Measurements from ENCODE around the gene ADCY9. TPM values are rescaled to one million over a fixed set of nuclear protein-coding genes. Genes with fewer than 3 reads are reported as not detected.
"Not testable (repeated sequence)": the region's sequence is repeated elsewhere in the genome, so short reads cannot be mapped to it uniquely, and the experiment has no call there.

ADCY9 gene
- polyA plus RNA-seq, 2 of the 4 experiments (the other 2 are of a cell fraction) = 6.2 to 7.6 TPM

DNA sequence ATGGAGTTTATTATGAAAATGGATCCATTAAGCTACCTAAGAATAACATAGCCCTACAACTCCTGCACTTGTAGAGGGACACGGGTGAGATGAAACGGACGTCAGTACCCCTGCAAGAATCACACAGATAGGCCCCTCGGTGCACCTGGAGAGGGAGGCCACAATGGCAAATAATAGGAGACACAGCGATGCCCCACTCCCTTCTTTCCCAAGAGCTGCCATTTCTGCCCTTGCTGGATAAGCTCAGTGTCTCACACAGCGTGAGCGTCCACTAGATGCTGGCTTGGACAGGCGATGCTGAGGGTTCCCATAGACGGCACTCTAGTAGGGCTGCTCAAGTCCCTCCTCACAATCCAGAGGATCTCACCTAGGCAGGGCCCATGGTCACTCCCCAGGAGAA lies 67.8 kb downstream of the ADCY9 start (continued):
- TF ChIP-seq, protein P1, sequence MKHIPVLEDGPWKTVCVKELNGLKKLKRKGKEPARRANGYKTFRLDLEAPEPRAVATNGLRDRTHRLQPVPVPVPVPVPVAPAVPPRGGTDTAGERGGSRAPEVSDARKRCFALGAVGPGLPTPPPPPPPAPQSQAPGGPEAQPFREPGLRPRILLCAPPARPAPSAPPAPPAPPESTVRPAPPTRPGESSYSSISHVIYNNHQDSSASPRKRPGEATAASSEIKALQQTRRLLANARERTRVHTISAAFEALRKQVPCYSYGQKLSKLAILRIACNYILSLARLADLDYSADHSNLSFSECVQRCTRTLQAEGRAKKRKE (CRISPR knock-in tag; IDR thresholded peaks at IDR 0.05; ENCODE audit: low read depth) = no peak
- TF ChIP-seq NR3C1 (IDR thresholded peaks at IDR 0.05) (no peak), PHF8 (IDR thresholded peaks at IDR 0.05; ENCODE audit: borderline replicate concordance, low read depth) (no peak), CHD4 (IDR thresholded peaks at IDR 0.05; ENCODE audit: borderline replicate concordance) (no peak), RAD21 (conservative IDR thresholded peaks at IDR 0.05 in 1 of 2, IDR thresholded peaks at IDR 0.05 in 1 of 2) (no peak)

DNA sequence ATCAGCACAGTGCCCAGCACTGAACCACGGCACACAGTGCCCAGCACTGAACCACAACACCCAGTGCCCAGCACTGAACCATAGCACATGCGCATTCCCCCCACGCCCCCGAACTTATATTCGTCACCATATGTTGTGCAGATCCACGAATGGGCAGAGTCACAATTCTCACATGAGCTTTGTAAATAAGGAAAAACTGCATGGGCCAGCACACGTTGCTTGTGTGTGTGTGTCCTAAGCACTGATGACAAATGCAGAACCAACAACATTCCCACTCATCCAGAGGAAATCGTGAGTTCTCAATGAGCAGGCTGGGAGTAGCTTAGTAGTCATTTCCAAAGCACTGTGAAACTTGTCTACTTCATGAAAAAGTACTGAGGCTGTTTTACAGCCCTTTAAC lies 70.0 kb downstream of the ADCY9 start:
- Histone ChIP-seq H3K4me3 (no peak overlapping the region), H3K27ac (no peak overlapping the region), H3K9me3 (no peaks in the 10 kb centered on the region), H3K4me2 (no peak overlapping the region), H3K4me1 (peaks cover 16% of the 10 kb centered on the region)
- FAIRE-seq = no peak
- TF ChIP-seq EHF (CRISPR knock-in tag; IDR thresholded peaks at IDR 0.05) (no peak), NR3C1 (IDR thresholded peaks at IDR 0.05) (no peak)
- ChIA-PET CTCF (interaction anchor here (1.2 to 2.1 kb wide), 2 partner anchors 18 to 216 kb away, joined by 3 to 8 read pairs; no protein-coding TSS in a partner anchor), POLR2A (no interaction called here)
- no peak for ATAC-seq
- WGBS (ENCODE audit: missing lambda C conversion rate) = 90% methylated on average over 8 of the region's 8 CpGs
- no peak for DNase-seq (ENCODE audit: low read depth in 1 of 2, low spot score in 1 of 2)

DNA sequence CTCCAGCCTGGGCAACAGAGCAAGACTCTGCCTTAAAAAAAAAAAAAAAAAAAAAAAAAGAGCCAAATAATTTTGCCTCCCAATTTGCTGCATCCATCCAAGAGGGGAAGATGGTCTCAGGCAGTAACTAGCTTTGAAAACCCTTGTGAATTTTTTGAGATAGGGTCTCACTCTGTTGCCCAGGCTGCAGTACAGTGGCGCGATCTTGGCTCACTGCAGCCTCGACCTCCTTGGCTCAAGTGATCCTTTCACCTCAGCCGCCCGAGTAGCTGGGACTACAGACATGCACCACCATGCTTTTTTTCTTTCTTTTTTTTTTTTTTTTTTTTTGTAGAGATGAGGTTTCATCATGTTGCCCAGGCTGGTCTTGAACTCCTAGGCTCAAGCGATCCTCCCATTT lies 70.7 kb downstream of the ADCY9 start:
- H3K4me3 ChIP-seq; DNase-seq (ENCODE audit: low read depth in 1 of 2, low spot score in 1 of 2); ATAC-seq; H3K9me3 ChIP-seq; FAIRE-seq; H3K27ac ChIP-seq; H3K4me2 ChIP-seq; POLR2A ChIA-PET: not testable (repeated sequence)
- H3K4me1 ChIP-seq = peaks cover 16% of the 10 kb centered on the region
- CTCF ChIA-PET = interaction anchor here (0.7 to 2.1 kb wide), 2 partner anchors 19 to 301 kb away, joined by 3 to 8 read pairs; no protein-coding TSS in a partner anchor
- WGBS (ENCODE audit: missing lambda C conversion rate) = 73% methylated on average over 6 of the region's 6 CpGs

DNA sequence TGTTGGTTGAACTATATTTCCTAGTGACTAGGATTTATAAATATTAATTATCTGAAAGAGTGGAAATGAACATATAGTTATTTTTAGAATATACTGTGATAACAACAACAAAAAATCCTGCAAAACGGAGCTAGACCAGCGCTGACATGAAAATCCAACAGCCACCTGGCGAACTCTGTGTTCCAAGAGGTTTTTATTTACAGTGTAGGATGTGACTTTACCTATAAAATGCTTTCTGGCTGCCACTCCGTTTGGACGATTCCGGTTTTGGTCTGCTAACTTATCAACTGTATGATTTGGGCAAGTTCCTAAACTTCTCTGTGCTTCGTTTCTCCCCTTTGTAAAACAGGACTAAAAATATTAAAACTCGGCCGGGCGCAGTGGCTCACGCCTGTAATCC lies 73.7 kb downstream of the ADCY9 start:
- H3K4me1 ChIP-seq = peaks cover 16% of the 10 kb centered on the region
- 91% methylated on average over 11 of the region's 11 CpGs for WGBS (ENCODE audit: missing lambda C conversion rate)
- DNase-seq (ENCODE audit: low read depth in 1 of 2, low spot score in 1 of 2) (no peak), FAIRE-seq (no peak), ATAC-seq (no peak)
- no peak overlapping the region for H3K27ac ChIP-seq
- POLR2A ChIA-PET = no interaction called here
- TF ChIP-seq, protein P2, sequence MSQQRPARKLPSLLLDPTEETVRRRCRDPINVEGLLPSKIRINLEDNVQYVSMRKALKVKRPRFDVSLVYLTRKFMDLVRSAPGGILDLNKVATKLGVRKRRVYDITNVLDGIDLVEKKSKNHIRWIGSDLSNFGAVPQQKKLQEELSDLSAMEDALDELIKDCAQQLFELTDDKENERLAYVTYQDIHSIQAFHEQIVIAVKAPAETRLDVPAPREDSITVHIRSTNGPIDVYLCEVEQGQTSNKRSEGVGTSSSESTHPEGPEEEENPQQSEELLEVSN (IDR thresholded peaks at IDR 0.05; ENCODE audit: borderline replicate concordance, low read depth) = no peak
- TF ChIP-seq NPAS2 (CRISPR knock-in tag; IDR thresholded peaks at IDR 0.05; ENCODE audit: borderline replicate concordance) (no peak), ESRRA (IDR thresholded peaks at IDR 0.05; ENCODE audit: borderline replicate concordance, low read length) (no peak), ZSCAN20 (CRISPR knock-in tag; IDR thresholded peaks at IDR 0.05) (no peak), RCOR1 (IDR thresholded peaks at IDR 0.05; ENCODE audit: low read depth, low read length) (no peak), KDM5A (IDR thresholded peaks at IDR 0.05) (no peak), SMC3 (IDR thresholded peaks at IDR 0.05) (no peak), HEYL (CRISPR knock-in tag; IDR thresholded peaks at IDR 0.05) (no peak), CHD2 (IDR thresholded peaks at IDR 0.05; ENCODE audit: low read length, partially characterized antibody) (no peak), NFE2L2 (conservative IDR thresholded peaks at IDR 0.05; ENCODE audit: low read length) (no peak), PHF8 (IDR thresholded peaks at IDR 0.05; ENCODE audit: borderline replicate concordance, low read depth) (no peak), ZC3H11A (IDR thresholded peaks at IDR 0.05) (no peak), MAZ (IDR thresholded peaks at IDR 0.05; ENCODE audit: borderline replicate concordance, low read depth, low read length) (no peak), RARB (CRISPR knock-in tag; IDR thresholded peaks at IDR 0.05) (no peak), TFCP2L1 (CRISPR knock-in tag; IDR thresholded peaks at IDR 0.05) (no peak), EHMT2 (IDR thresholded peaks at IDR 0.05; ENCODE audit: low read depth) (no peak)
- H3K4me3 ChIP-seq = no peak overlapping the region
- CTCF ChIA-PET = interaction anchor here (1.4 kb wide), 1 partner anchor 10 kb away, joined by 3 read pairs; no protein-coding TSS in a partner anchor
- H3K9me3 ChIP-seq = no peaks in the 10 kb centered on the region
- no peak overlapping the region for H3K4me2 ChIP-seq

Data from A549 (cell line).